HG03175 (cell line): Measurements from ENCODE around the gene HEPACAM2.

Experiments used
- ATAC-seq: cut with Tn5 transposase; IDR thresholded peaks from one replicate; pipeline ENCODE4 v1.9.1; 2021; ENCODE audit warnings: mild to moderate bottlenecking, moderate library complexity; ENCODE audit not compliant: unreplicated experiment

HEPACAM2 gene

GRCh38 chr7:93203496-93203895 is 22.8 kb downstream of the HEPACAM2 start:
- ATAC-seq: no peak

DNA sequence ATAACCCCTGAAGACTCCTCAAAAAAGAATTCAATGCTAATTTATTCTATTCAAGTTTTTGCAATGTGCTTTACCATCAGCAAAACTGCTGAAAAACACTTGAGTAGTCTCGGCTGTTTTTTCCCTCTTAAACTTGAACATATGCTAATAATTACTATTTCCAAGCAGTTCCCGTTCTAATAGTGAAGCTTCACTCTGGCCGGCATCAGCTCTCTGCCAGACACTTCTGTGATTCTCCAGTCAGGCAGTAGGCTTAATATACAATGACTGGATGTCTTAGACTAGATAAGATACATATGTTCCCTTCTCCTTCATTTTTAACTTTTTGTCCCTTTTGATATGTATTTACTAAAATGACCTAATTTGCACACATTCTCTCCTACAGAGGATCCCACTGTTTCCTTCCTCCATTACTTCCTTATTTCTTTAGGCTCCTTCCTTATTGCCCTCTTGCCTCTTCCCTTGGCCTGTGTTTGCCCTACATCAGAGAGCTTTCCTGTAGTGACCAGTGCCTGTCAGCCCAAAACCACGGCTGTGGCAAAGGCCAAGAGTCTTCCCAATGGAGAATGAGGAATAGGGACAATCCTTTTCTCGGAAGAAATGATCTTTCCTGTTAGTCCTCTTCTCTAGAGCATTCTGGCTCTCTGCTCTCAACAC is 23.5 kb downstream of the HEPACAM2 start:
- ATAC-seq: no peak

GRCh38 chr7:93198472-93198871 is 27.8 kb downstream of the HEPACAM2 start:
- no peak for ATAC-seq

DNA sequence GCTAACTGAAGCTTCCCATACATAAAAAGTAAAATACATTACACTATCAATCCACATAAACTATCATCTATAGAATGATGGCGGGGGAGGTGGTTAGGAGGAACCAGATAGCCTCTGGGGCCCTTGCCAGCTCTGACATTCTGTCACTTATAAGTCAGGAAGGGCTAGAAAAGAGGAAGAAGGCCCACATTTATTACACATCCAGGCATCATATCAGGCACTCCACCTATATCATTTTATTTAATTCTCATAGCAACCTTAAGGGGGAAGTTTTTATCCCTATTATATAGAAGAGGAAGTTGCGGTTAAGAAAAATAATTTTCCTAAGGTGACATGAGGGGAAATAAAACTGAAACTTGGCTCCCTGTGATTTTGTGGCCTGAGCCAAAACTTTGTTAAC is 29.9 kb downstream of the HEPACAM2 start:
- no peak for ATAC-seq

DNA sequence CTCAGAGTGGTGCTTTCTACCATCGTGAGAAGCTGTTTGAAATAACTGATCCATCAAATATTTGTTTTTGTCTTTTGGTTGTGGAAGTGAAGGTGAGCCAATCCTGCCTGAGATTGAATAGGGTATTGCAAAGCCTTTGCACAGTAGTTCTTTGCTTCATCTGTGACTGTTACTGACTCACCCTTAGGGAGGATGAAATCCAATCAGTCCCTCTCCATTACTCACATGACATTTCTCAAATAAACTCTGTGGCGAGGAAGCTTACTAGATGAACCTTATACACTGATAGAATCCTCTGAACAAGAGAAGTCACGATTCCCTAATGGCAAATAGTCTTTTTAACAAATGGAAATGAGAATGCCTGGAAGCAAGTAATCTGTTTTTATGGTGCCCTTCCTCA is 31.9 kb downstream of the HEPACAM2 start:
- ATAC-seq: no peak

- ATAC-seq: no peak
Measured at GRCh38 chr7:93188870-93189634, 37.2 kb downstream of the HEPACAM2 start.

DNA sequence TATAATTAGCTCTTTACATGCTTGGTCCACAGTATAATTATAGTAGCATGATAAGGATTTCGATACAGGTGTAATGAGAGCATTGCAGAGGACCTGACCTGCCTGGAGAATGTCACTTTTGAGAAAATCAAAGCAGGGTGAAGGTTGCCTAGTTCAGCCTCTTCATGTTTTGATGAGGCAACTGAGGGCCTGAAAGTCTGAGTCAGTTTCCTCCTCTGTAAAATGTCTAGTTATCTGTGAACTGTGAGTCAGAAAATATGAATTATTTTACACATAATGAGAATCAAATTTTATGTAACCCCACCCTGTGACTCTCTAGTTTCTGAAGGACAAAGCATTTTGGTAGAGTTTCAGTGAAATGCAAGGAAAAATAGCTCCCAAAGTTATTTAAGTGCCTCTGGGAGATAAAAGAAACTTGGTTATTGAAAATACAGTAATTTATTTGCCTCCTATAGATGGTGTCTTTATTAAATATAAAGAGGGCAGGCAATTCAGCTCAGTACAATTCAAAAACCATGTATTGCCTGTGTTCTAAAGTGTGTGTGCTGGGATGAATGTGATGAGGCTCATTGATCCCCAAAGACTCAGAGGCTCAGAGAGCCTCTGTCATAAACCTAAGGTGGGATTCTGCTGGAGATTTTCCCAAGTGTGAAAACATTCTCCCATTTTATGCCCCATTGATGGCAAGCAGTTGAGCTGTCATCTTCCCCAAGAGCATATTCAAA is 40.8 kb downstream of the HEPACAM2 start:
- no peak for ATAC-seq

DNA sequence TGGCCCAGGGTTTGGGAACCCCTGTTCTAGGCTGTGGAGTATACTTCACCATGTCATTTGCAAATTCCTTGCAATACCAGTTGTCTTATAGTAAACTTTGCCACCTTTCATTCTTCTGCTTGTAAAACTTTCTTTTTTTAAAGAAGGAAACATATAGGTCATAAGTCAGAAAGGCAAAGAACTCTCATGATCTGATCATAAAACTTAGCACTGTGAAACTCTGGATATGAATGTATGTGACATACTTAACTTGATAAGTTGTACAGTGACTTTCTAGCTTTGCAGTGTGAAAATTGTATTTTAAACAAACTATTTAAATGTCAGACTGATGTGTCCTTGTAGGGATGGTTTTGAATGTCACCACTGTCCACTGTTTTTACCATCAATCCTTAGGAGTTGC is 47.1 kb downstream of the HEPACAM2 start:
- ATAC-seq: no peak

- ATAC-seq: no peak
Measured at GRCh38 chr7:93178213-93178612, 48.1 kb downstream of the HEPACAM2 start.

- no peak for ATAC-seq
Measured at GRCh38 chr7:93176992-93177580, 49.2 kb downstream of the HEPACAM2 start.

GRCh38 chr7:93175219-93175618 is 51.0 kb downstream of the HEPACAM2 start:
- no peak for ATAC-seq

GRCh38 chr7:93172683-93173082 is 53.6 kb downstream of the HEPACAM2 start:
- ATAC-seq: no peak

DNA sequence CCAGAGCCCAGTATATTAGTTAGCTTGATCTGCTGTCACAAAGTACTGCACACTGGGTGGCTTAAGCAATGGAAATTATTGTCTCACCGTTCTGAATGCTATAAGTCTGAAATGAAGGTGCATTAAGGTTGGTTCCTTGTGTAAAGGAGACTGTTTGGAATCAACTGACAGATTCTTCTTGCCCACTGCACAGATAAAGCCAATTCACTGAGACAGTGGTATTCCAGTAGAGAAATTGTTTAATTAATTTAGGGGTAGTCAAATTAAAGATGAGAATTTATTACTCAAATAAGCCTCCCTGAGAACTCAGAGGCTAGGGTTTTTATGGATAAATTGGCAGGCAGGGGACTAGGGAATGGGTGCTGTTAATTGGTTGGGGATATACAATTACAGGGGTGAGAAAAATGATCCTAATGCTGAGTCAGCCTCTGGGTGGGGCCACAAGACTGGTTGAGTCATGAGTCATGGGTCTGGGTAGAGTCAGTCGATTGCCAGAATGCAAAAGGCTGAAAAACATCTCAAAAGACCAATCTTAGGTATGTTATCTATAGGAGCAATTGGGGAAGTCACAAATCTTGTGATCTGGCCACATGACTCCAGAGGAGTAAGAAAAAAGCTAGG is 54.6 kb downstream of the HEPACAM2 start:
- ATAC-seq: no peak

- ATAC-seq: peak; percentile 99
Measured at GRCh38 chr7:93165447-93165846, 60.8 kb downstream of the HEPACAM2 start.

DNA sequence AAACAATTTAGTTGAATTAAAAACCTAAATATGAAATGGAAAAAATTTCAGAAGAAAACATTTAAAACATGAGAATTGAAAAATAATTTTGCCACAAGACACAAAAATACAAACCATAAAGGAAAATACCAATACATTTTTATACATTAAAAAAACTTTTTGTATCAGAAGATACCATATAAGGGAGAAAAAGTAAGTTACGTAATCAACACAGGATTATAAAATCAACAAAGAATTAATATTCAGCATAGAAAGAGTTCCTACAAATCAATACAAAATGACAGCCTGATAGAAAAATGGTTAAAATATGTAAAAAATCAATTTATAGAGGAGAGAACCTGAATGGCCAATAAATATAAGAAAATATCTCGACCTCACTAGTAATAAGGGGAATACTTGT is 61.5 kb downstream of the HEPACAM2 start:
- no peak for ATAC-seq

DNA sequence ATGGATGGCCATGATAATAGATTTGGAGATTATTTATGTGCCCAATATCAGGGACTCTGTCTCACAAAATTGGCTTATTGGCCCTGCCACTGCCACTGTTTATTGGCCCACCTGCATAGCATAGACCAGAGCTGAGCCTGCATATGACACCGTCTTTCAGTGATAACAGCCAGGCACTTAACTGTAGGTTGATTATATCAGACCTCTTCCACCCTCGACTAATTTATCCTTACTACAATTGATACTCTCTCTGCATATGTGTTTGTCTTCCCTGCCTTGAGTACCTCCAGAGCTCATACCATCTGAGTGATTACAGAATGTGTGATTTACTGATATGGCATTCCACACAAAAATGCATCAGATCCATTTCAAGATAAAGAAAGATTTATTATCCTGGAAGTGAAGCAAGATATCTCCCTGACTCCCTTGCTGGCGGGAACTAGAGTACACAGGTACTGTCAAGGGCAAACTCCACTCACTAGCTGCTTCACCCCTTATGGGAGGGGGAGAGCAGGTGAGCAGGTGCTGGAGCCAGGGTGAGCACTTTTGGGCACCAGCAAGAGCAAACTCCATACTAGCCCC is 65.0 kb downstream of the HEPACAM2 start:
- no peak for ATAC-seq

GRCh38 chr7:93160410-93160809 is 65.9 kb downstream of the HEPACAM2 start:
- no peak for ATAC-seq

- no peak for ATAC-seq
Measured at GRCh38 chr7:93159490-93159889, 66.8 kb downstream of the HEPACAM2 start.

DNA sequence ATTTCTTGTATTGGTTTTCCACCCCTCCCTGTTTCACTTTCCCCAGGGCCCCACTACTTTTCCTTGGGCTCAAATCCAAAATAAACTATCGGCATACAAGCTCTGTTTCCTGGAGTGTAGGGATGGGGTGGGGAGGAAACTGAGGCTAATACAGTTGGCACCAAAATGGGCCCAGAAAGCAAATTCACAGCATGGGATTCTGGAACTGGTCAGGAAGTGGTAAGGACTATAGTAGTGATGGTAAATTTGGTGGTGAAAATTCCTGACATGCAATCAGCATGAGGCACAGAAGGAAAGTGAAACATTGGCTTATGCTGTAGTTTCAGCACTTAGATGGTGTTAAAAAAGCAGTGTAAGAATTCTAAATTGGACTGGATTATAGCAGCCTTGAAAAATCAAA is 69.4 kb downstream of the HEPACAM2 start:
- no peak for ATAC-seq

- no peak for ATAC-seq
Measured at GRCh38 chr7:93150200-93150835, 76.0 kb downstream of the HEPACAM2 start.
